Activated CD8-positive, alpha-beta T cell treated with anti-CD3 and anti-CD28 coated beads for 36 hours (primary cell): ENCODE measurements around the gene AGMAT. TPM values are rescaled to one million over a fixed set of nuclear protein-coding genes. Genes with fewer than 3 reads are reported as not detected.

ENCODE experiments used
- ATAC-seq: fragments of 200-7000 bp; cut with Tn5 transposase; one replicate; pipeline ENCODE4 v1.10.0; 2021; ENCODE audit warnings: mild to moderate bottlenecking, moderate library complexity
- CTCF ChIA-PET: fragments of 350-600 bp; sonication (Branson Sonifier 250); formaldehyde crosslinking; loops from one replicate; lab custom pipeline; 2021; ENCODE audit warnings: antibody characterized with exemption; lab: Charles Lee
- POLR2A ChIA-PET: fragments of 350-600 bp; sonication (Branson Sonifier 250); formaldehyde crosslinking; loops from one replicate; lab custom pipeline; 2021; ENCODE audit warnings: antibody characterized with exemption; lab: Charles Lee
- DNase-seq: peaks from one replicate; pipeline ENCODE4 v3.0.0-alpha.2; 2020
- H3K27ac Mint-ChIP-seq: one replicate; pipeline ENCODE4 v1.8.0; 2021; ENCODE audit warnings: mild to moderate bottlenecking, mixed read lengths
- H3K27me3 Mint-ChIP-seq: one replicate; pipeline ENCODE4 v1.8.0; 2021; ENCODE audit warnings: mixed read lengths
- H3K36me3 Mint-ChIP-seq: one replicate; pipeline ENCODE4 v1.8.0; 2021; ENCODE audit warnings: low read depth, mixed read lengths
- H3K4me1 Mint-ChIP-seq: one replicate; pipeline ENCODE4 v1.8.0; 2021; ENCODE audit warnings: low read depth, mixed read lengths
- H3K4me3 Mint-ChIP-seq: one replicate; pipeline ENCODE4 v1.8.0; 2021; ENCODE audit warnings: mild to moderate bottlenecking, moderate library complexity, mixed read lengths
- H3K9me3 Mint-ChIP-seq: one replicate; pipeline ENCODE4 v1.8.0; 2021; ENCODE audit warnings: mixed read lengths
- intact Hi-C: fragments of 100-400 bp; cut with micrococcal nuclease; formaldehyde crosslinking; loops from one replicate; pipeline ENCODE4 v1.10.0; 2022
- total RNA-seq, 2 experiments: library from RNA; stranded (reverse); gene quantifications; one replicate each; pipeline ENCODE4 v1.2.3, GENCODE V29; 2021
- TF ChIP-seq, protein P1 (sequence below): fragments of 200-600 bp; IDR thresholded peaks from one replicate; pipeline ENCODE4 v1.8.0; 2022; ENCODE audit warnings: antibody characterized with exemption, mild to moderate bottlenecking

The AGMAT gene
- total RNA-seq, 2 experiments from 2014 or later, result 21.6 to 21.9 TPM

DNA sequence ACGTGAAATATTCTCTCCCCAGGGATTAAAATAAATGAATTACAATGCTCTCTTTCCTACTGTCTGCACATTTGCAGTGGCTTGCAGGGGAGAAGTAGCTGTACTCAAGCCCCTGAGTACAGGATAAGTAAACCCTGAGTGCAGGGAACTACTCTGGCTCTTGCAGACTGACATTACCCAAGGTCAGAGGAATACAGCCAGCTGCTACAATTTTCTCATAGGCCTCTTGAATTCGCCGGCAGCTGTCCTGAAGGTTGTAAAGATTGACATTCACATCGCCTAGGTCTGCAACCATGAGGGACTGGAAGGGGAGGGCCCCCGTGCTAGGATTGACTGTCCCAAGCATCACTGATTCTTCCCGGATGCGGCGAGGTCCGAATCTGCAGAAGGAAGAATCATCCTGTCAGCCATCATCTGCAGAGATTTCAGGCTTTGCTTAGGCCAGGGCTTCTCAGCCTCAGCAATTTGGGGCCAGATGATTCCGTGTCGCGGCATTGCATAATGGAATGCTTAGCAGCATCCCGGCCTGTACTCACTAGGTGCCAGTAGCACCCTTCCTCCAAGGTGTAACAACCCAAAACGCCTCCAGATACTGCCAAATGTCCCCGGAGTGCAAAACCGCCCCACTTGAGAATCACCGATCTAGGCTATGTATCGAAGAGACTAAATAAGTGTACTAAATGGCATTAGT, 1.7 kb downstream of the AGMAT start:
- Mint-ChIP-seq H3K4me3 (peak overlapping the region; percentile 83), H3K9me3 (peaks cover 2% of the 10 kb centered on the region), H3K4me1 (peaks cover 36% of the 10 kb centered on the region), H3K27me3 (no peaks in the 10 kb centered on the region), H3K36me3 (peaks cover 39% of the 10 kb centered on the region), H3K27ac (peak overlapping the region; percentile 89)
- DNase-seq (no peak), ATAC-seq (no peak)
- TF ChIP-seq, protein P1, sequence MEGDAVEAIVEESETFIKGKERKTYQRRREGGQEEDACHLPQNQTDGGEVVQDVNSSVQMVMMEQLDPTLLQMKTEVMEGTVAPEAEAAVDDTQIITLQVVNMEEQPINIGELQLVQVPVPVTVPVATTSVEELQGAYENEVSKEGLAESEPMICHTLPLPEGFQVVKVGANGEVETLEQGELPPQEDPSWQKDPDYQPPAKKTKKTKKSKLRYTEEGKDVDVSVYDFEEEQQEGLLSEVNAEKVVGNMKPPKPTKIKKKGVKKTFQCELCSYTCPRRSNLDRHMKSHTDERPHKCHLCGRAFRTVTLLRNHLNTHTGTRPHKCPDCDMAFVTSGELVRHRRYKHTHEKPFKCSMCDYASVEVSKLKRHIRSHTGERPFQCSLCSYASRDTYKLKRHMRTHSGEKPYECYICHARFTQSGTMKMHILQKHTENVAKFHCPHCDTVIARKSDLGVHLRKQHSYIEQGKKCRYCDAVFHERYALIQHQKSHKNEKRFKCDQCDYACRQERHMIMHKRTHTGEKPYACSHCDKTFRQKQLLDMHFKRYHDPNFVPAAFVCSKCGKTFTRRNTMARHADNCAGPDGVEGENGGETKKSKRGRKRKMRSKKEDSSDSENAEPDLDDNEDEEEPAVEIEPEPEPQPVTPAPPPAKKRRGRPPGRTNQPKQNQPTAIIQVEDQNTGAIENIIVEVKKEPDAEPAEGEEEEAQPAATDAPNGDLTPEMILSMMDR, result no peak
- ChIA-PET CTCF (interaction anchor here (1.2 to 2.0 kb wide), 2 partner anchors 35 to 158 kb away, joined by 3 to 4 read pairs; no protein-coding TSS in a partner anchor), POLR2A (interaction anchor here (1.1 to 1.6 kb wide), 4 partner anchors 12 to 113 kb away, joined by 3 to 4 read pairs (median 4); partner anchors contain the start of gene DDI2)
- intact Hi-C loops, result no loop called here

DNA sequence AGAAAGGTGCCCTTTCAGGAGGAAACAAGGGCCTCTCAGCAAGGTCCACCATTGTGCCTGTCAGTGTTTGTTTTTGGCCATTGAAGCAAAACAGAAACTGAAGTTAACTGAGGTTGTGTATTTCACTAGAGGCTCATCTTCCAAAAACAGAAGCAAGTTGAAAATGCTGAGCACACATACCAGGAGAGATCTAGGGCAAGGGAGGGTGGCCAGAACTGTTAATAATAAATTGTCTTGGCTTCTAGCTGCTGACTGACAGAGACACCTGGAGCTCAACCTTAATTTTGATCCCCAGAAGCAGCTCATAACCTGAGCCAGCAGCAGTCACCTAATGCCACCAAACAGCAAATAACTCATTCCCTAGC, 5.2 kb downstream of the AGMAT start:
- Mint-ChIP-seq H3K27me3 (no peaks in the 10 kb centered on the region), H3K4me3 (peak overlapping the region; percentile 42), H3K4me1 (peaks cover 39% of the 10 kb centered on the region), H3K36me3 (peaks cover 38% of the 10 kb centered on the region), H3K9me3 (no peaks in the 10 kb centered on the region), H3K27ac (peak overlapping the region; percentile 98)
- CTCF ChIA-PET, result interaction anchor here (0.9 to 1.1 kb wide), 2 partner anchors 10 to 25 kb away, joined by 3 read pairs; no protein-coding TSS in a partner anchor
- DNase-seq (no peak), ATAC-seq (peak; percentile 15)
- intact Hi-C loops, result no loop called here
- POLR2A ChIA-PET, result interaction anchor here (0.6 to 2.7 kb wide), 5 partner anchors 9 to 38 kb away, joined by 3 to 14 read pairs (median 4); partner anchors contain the start of gene DDI2
- TF ChIP-seq, protein P1, result no peak

DNA sequence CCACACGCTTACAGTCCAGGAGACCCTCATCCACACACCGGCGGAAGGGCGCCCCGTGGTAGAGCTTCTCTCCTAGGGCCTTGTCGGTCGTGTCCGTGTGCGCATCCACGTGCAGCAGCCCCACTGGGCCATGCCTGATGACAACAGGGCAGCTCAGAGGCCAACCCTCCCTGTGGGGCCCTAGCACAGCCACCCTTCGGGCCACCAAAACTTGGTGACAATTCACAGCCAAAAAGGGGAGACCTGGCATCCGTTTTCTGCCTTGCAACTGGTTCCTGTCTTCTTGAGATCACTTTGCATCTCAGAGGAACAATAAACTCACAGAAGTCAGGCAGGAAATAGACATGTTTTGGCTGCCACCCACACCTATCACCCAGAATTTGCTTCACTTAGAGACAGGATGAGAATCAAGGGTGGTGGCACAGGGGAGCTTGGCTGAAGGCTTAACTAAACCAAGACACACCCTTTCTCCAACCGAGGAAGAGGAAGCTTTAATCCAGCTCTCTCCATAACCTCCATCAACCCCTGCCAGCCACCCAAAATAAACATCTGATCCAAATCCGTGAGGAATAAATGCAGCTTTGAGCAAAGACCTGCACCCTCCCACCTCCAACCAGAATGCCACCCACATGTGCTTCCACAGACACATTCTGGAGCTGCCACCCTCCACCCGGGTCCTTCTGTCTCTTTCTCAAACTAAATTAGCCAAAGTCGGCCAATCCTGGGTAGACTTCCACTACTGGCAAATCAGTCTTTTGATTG, 5.7 kb downstream of the AGMAT start:
- DNase-seq (peak; percentile 67), ATAC-seq (peak; percentile 84)
- H3K27ac Mint-ChIP-seq, result peak overlapping the region; percentile 98
- no peaks in the 10 kb centered on the region for H3K27me3 Mint-ChIP-seq
- H3K4me3 Mint-ChIP-seq, result peak overlapping the region; percentile 42
- H3K36me3 Mint-ChIP-seq, result peaks cover 41% of the 10 kb centered on the region
- H3K9me3 Mint-ChIP-seq, result no peaks in the 10 kb centered on the region
- ChIA-PET CTCF (interaction anchor here (1.1 to 1.5 kb wide), 2 partner anchors 9 to 19 kb away, joined by 3 read pairs; no protein-coding TSS in a partner anchor), POLR2A (interaction anchor here (0.6 to 2.7 kb wide), 8 partner anchors 9 to 130 kb away, joined by 3 to 14 read pairs (median 3); partner anchors contain the start of gene DDI2)
- TF ChIP-seq, protein P1, result no peak
- H3K4me1 Mint-ChIP-seq, result peaks cover 37% of the 10 kb centered on the region
- intact Hi-C loops, result no loop called here

DNA sequence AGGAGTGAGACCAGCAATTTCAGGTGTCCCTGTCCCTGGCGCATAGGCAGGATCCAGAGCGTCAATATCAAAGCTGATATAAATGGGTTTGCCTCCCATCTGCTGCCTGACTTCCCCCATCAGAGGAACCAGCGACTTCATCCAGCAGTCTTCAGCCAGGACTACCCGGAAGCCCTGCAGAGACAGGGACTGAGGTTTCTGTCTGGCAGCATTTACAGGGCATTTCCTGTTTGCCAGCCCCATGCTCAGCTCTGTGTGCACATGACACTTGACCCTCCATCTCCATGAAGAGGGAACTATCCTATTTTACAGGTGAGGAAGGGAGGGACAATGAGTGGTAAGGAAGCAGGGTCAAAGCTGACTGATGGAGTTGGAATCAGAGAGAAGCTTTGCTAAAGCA, 7.2 kb downstream of the AGMAT start:
- Mint-ChIP-seq H3K9me3 (no peaks in the 10 kb centered on the region), H3K27me3 (no peaks in the 10 kb centered on the region), H3K4me3 (peak overlapping the region; percentile 42), H3K36me3 (peaks cover 39% of the 10 kb centered on the region), H3K4me1 (peaks cover 29% of the 10 kb centered on the region), H3K27ac (peak overlapping the region; percentile 98)
- TF ChIP-seq, protein P1, result no peak
- intact Hi-C loops, result no loop called here
- ChIA-PET CTCF (interaction anchor here (1.5 kb wide), 1 partner anchor 21 kb away, joined by 3 read pairs; no protein-coding TSS in a partner anchor), POLR2A (interaction anchor here (1.0 to 1.6 kb wide), 3 partner anchors 11 to 131 kb away, joined by 3 read pairs; no protein-coding TSS in a partner anchor)
- ATAC-seq, result no peak
- peak; percentile 28 for DNase-seq
